GM19324 (cell line): Measurements from ENCODE around the gene CHP1.
"Not testable (repeated sequence)": the region's sequence is repeated elsewhere in the genome, so short reads cannot be mapped to it uniquely, and the experiment has no call there.

Source experiments
- ATAC-seq: cut with Tn5 transposase; IDR thresholded peaks from one replicate; pipeline ENCODE4 v1.9.1; 2021; ENCODE audit warnings: mild to moderate bottlenecking, moderate library complexity; ENCODE audit not compliant: unreplicated experiment, low FRiP score

CHP1 gene

DNA sequence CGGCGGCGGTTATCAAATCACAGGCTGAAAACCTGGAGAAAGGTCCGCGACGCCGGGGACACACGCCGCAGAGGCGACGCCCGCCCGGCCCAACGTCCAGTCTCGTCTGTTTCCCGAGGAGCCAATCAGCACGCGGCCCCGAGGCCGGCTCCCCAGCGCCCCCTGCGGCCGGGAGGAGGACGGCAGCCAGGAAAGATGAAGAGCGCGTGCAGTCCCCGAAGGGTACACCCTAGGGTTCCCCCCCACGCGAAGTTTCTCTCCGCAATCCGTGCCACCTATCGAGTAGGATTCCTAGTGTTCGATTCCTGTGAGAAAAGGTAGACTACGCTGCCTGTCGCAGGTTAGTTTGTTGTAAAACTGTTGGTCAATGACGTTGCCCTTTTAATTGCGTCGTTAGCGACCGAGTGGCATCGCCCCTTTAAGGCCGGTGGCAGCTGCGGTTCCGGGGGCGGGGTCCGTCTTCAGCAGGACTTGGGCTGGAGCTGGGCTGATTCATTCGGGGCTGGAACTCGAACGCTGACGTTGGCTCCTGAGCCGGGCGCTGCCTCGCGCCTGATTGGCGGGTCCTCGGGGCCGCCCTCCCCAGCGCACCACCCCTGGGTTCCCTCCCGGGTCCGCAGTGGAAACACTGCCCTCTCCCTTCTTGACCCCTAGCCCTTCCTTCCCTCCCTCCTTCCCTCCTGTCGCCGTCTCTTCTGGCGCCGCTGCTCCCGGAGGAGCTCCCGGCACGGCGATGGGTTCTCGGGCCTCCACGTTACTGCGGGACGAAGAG, at the start of gene CHP1, which contains the start of gene EXD1:
TSS of gene CHP1 (plus strand) at position 619 of the 772 bp plus-strand sequence. CDS start at position 734, 115 bp downstream.
TSS of gene EXD1 (minus strand) at position 108 of the 772 bp plus-strand sequence. CDS start 4,182 bp downstream, outside the sequence.
- peak; percentile 97 for ATAC-seq

GRCh38 chr15:41182266-41182665, 48.8 kb upstream of the CHP1 start:
- ATAC-seq: no peak

- no peak for ATAC-seq
Measured at GRCh38 chr15:41183581-41183980, 47.5 kb upstream of the CHP1 start.

GRCh38 chr15:41194444-41194843, 36.6 kb upstream of the CHP1 start:
- ATAC-seq: no peak

GRCh38 chr15:41199470-41199869, 31.6 kb upstream of the CHP1 start:
- no peak for ATAC-seq

DNA sequence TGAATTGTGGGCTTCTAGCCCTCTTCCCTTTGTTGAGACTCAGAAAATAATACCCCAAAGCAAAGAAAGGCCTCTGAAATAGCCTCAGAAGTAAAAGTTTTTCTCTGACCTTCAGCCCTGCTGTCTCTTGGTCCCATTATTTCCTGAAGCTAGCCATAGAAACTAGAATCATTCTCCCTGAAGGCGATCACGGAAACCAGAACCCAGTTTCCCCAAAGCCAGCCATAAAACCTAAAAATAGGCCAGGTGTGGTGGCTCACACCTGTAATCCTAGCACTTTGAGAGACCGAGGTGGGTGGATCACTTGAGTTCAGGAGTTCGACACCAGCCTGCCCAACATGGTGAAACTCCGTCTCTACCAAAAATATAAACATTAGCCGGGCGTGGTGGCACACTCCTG, 27.7 kb upstream of the CHP1 start:
- no peak for ATAC-seq

- ATAC-seq: no peak
Measured at GRCh38 chr15:41205315-41205714, 25.8 kb upstream of the CHP1 start.

DNA sequence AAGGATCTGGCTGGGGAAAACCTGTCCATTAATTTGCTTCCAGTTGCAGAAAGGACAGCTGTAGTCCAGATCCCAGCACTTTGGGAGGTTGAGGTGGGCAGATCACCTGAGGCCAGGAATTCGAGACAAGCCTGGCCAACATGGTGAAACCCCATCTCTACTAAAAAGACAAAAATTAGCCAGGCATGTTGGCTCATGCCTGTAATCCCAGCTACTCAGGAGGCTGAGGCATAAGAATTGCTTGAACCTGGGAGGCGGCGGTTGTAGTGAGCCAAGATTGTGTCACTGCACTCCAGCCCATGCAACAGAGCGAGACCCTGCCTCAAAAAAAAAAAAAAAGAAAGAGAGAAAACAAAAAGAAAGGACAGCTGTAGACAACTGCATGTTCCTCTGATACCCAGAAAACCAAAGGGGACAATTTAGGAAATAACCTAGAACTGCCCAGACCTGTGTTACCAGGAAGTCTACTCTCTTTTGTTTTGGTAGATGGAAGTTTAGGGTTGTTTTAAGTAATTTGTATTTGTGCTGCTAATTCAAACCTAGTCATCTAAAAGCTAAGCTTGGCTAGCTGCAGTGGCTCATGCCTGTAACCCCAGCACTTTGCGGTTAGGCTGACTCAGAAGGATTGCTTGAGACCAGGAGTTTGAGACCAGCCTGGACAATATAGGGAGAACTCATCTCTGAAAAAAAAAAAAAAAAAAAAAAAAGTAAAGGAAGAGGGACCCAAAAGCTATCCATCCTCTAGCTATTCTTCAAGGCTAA, 23.2 kb upstream of the CHP1 start:
- ATAC-seq: no peak

GRCh38 chr15:41215708-41216107, 15.4 kb upstream of the CHP1 start:
- ATAC-seq: no peak

DNA sequence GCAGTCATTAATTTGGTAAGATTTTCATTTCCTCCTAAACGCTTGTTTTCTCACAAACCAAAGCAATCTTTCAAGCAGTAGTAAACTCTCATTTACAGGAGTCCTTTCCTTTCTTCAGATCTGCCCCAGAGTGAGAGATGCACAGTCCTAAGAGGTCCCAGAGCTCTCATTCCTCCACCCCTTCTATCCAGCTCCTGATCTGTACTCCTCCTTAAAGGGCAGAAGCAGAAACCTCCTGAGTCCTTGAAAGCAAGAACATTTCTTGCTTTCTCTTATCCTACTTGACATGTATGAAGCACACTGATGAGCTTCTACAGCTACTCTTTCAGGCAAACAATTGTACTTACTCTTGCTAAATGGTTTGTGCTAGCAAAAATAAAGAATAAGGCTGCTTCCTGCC, 12.2 kb upstream of the CHP1 start:
- no peak for ATAC-seq

DNA sequence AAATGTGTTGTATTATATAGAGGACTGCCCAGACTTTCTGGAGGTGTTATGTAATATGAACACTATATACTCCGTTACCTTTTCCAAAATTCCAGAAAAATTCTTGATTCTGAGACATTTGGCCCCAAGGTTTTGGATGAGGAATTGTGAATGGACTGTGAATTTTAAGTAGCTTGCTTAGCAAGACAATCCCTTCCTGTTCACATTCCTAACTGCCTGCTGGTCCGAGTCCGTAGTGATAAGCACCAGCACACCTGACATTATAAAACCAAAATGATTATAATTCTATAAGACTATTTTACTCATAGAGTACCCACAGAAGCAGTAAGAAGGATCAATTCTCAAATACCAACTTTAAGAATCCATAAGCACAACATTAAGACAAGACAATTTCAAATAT, 11.7 kb upstream of the CHP1 start:
- no peak for ATAC-seq

GRCh38 chr15:41230345-41230649, 771 bp upstream of the CHP1 start:
- ATAC-seq: no peak

- ATAC-seq: peak; percentile 38
Measured at GRCh38 chr15:41231422-41232226, 556 bp downstream of the CHP1 start.

DNA sequence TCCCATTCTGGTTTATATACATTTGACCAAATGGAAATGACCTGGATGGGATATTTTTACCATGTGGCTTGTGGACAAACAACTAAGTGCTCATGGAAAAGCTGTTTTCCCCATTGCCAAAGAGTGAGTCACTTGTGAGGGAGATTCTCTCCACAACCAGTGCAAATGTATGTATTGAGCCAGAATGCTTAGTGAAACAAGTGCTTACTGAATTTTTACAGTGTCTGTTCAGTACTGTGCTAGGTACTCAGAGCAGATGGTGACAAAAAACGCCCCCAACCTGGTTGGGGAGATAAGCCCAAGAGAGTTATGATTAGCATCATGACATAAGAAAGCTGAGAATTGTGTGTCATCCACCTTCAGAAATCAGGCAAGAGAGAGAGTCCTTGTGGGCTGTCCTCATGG, 2.3 kb downstream of the CHP1 start:
- ATAC-seq: no peak

GRCh38 chr15:41235228-41235627, 4.2 kb downstream of the CHP1 start:
- not testable (repeated sequence) for ATAC-seq

DNA sequence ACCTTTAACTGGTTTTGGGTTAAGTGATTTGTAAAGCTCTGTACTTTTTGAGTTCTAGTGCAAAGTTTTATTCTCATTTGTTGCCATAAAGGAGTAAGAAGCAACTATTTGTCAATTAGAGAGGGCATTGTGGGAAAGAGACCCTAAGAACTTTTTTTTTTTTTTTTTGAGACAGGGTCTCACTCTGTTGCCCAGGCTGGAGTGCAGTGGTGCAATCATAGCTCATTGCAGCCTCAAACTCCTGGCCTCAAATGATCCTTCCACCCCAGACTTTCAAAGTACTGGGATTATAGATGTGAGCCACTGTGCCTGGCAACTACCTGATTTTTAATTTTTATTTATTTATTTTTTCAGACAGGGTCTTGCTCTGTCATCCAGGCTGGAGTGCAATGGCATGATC, 4.9 kb downstream of the CHP1 start:
- ATAC-seq: no peak

DNA sequence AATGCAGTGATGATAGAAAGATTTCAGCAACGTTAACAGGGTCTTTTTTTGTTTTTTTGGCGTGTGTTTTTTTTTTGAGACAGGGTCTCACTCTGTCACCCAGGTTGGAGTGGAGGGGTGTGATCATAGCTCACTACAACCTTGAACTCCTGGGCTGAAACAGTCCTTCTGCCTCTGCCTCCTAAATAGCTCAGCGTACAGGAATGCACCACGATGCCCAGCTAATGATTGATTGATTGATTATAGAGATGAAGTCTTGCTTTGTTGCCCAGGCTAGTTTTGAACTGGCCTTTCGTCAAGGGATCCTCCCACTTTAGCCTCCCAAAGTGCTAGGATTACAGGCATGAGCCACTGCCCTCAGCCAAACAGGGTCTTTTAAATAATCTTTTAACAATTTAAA, 7.0 kb downstream of the CHP1 start:
- ATAC-seq: no peak

DNA sequence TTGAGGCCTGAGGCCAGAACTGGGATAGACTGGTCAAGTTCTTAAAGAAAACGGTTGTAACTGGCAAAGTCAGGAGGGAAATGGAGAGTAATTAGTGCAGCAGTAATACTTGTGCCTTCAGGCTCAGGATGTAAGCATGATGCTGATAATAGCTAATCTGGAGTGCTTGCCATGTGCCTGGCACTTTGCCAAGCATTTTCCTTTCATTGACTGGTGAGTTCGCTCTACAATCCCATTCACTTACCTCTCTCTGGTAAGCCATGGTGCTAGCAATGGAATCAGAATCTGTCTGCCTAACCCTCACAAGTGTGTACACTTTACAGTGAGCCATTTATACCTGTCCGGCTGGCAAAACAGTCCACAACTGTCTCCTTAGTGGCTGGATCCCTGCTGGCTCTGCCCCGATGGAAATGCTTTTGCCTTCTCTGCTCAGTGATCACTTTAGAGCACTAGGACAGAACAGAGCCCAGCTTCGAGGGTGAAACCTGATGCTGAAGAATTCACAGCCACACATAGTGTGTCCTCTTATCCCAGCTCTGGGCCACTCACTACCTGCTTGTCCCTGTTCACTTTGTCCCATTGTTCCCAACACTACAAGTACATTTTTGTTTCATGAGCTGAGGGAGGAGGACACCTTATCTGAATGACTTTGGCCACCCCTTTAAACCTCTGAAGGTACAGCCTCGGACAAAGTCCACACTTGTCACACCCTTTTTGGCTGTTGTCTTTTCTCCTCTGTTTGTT, 10.3 kb downstream of the CHP1 start:
- ATAC-seq: no peak

- ATAC-seq: not testable (repeated sequence)
Measured at GRCh38 chr15:41250745-41251144, 19.7 kb downstream of the CHP1 start.

- no peak for ATAC-seq
Measured at GRCh38 chr15:41251411-41251810, 20.3 kb downstream of the CHP1 start.
